ENCODE data around the gene MT1E.

MT1E gene

GRCh38 chr16:56626685-56627084, 1.1 kb downstream of the MT1E start:
- no peak for DNase-seq (ENCODE audit: insufficient read length, low spot score)
- TF ChIP-seq POLR2A (IDR thresholded peaks at IDR 0.05; ENCODE audit: low read depth, low read length) = no peak
- no peak for FAIRE-seq

GRCh38 chr16:56628486-56629350, 3.1 kb downstream of the MT1E start:
- TF ChIP-seq POLR2A (IDR thresholded peaks at IDR 0.05; ENCODE audit: low read depth, low read length) = no peak
- FAIRE-seq = no peak
- no peak for DNase-seq (ENCODE audit: insufficient read length, low spot score)

- DNase-seq (ENCODE audit: insufficient read length, low spot score) = no peak
- no peak for TF ChIP-seq POLR2A (IDR thresholded peaks at IDR 0.05; ENCODE audit: low read depth, low read length)
- no peak for FAIRE-seq
Observed at GRCh38 chr16:56629531-56629930, 4.0 kb downstream of the MT1E start.

- DNase-seq (ENCODE audit: insufficient read length, low spot score) (no peak), FAIRE-seq (no peak)
- TF ChIP-seq POLR2A (IDR thresholded peaks at IDR 0.05; ENCODE audit: low read depth, low read length) = no peak
Observed at GRCh38 chr16:56630134-56630533, 4.6 kb downstream of the MT1E start.

- TF ChIP-seq POLR2A (IDR thresholded peaks at IDR 0.05; ENCODE audit: low read depth, low read length) = no peak
- no peak for FAIRE-seq
- DNase-seq (ENCODE audit: insufficient read length, low spot score) = no peak
Observed at GRCh38 chr16:56631197-56631596, 5.6 kb downstream of the MT1E start.

GRCh38 chr16:56631832-56632155, 6.2 kb downstream of the MT1E start:
- TF ChIP-seq POLR2A (IDR thresholded peaks at IDR 0.05; ENCODE audit: low read depth, low read length) = no peak
- DNase-seq (ENCODE audit: insufficient read length, low spot score) (no peak), FAIRE-seq (no peak)

- DNase-seq (ENCODE audit: insufficient read length, low spot score) (no peak), FAIRE-seq (no peak)
- TF ChIP-seq POLR2A (IDR thresholded peaks at IDR 0.05; ENCODE audit: low read depth, low read length) = no peak
Observed at GRCh38 chr16:56632156-56632847, 6.7 kb downstream of the MT1E start, which contains the start of gene MT1M. TSS of gene MT1M (plus strand) at chr16:56632659. CDS start at chr16:56632732, 73 bp downstream.

- no peak for TF ChIP-seq POLR2A (IDR thresholded peaks at IDR 0.05; ENCODE audit: low read depth, low read length)
- no peak for DNase-seq (ENCODE audit: insufficient read length, low spot score)
- FAIRE-seq = no peak
Observed at GRCh38 chr16:56632848-56633365, 7.3 kb downstream of the MT1E start.

- no peak for FAIRE-seq
- no peak for TF ChIP-seq POLR2A (IDR thresholded peaks at IDR 0.05; ENCODE audit: low read depth, low read length)
- DNase-seq (ENCODE audit: insufficient read length, low spot score) = no peak
Observed at GRCh38 chr16:56633535-56633934, 8.0 kb downstream of the MT1E start.

GRCh38 chr16:56634715-56635440, 9.3 kb downstream of the MT1E start:
- no peak for DNase-seq (ENCODE audit: insufficient read length, low spot score)
- no peak for TF ChIP-seq POLR2A (IDR thresholded peaks at IDR 0.05; ENCODE audit: low read depth, low read length)
- FAIRE-seq = no peak

- DNase-seq (ENCODE audit: insufficient read length, low spot score) (no peak), FAIRE-seq (no peak)
- TF ChIP-seq POLR2A (IDR thresholded peaks at IDR 0.05; ENCODE audit: low read depth, low read length) = no peak
Observed at GRCh38 chr16:56635441-56635967, 9.9 kb downstream of the MT1E start.

- no peak for TF ChIP-seq POLR2A (IDR thresholded peaks at IDR 0.05; ENCODE audit: low read depth, low read length)
- FAIRE-seq (no peak), DNase-seq (ENCODE audit: insufficient read length, low spot score) (no peak)
Observed at GRCh38 chr16:56636616-56637413, 11.2 kb downstream of the MT1E start.
